ENCODE data around the gene VSTM2A.
"Not testable (repeated sequence)": the region's sequence is repeated elsewhere in the genome, so short reads cannot be mapped to it uniquely, and the experiment has no call there.

The VSTM2A gene

DNA sequence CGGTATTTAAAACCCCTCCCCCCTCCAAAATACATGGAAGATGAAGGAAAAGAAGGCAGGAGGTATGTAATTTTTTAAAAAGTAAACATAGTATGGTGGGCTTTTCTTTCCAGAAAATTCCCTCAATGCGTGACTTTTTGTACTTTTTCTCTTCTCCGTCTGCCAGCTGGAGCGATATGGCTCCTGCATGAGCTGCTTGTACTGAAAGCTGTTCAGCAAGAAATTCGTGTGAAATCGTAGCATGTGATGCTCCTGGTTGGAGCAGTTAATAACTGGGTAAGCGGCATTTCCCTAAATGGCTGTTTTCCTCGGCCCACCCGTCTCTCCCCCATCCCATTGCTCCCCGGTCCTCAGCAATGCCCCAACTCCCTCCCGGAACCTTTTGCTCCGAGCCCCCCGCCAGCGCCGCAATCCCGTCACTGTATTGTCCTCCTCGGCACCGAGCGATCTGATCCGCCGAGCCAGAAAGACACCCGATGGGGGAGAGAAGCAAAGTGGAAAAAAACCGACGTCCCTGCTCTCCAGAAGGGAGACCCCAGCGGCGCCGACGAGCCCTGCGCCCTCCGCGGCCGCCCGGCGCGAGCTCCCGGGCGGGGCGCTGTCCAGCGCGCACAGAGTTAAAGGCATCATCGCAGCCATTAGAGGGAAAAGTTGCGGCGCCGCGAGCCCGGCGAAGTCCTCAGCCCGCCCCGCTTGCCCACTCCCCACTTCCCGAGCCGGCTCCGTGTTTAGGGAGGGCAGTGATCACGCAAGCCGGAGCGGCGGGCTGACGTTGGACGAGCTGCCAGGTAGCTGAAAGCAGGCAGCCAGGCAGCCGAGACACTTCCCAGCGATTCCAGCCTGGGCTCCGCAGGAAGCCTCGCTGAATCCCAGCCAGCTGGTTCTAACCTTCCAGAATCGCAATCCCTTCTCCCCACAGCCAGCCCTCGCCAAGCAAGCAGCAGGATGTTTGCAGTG is at the start of gene VSTM2A:
Gene VSTM2A (plus strand): TSS at position 707 of the 957 bp plus-strand sequence. CDS start 356 bp downstream, outside the sequence.
- DNase-seq (ENCODE audit: low spot score) = peak; percentile 83

DNA sequence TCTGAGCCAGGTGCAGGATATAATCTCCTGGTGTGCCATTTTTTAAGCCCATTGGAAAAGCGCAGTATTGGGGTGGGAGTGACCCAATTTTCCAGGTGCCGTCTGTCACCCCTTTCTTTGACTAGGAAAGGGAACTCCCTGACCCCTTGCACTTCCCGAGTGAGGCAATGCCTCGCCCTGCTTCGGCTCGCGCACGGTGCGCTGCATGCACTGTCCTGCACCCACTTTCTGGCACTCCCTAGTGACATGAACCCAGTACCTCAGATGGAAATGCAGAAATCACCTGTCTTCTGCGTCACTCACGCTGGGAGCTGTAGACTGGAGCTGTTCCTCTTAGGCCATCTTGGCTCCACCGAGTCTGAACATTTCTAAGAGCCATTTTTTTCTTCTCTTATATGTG is 37.6 kb upstream of the VSTM2A start:
- not testable (repeated sequence) for DNase-seq (ENCODE audit: low spot score)

- DNase-seq (ENCODE audit: low spot score) = no peak
These were observed 12.6 kb upstream of the VSTM2A start for GRCh38 chr7:54529568-54529967.

DNA sequence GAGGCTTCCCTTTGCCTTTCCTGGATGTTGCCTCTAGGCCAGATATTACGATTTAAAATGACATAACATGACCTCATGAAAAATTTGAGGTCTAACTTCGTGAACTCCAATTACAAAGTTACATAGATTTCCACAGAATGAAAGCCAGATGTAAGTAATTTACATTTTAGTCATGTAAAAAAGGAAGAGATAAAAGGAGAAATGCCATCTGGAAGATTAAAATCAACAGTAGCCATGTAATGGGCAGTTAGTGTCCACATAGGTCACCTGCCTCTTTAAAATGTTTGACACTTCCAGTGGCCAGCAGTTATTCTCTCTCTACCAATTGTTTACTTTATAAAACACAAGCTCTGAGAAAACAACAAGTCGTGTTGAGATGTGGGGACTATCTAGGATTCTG is 4.1 kb upstream of the VSTM2A start:
- no peak for DNase-seq (ENCODE audit: low spot score)

DNA sequence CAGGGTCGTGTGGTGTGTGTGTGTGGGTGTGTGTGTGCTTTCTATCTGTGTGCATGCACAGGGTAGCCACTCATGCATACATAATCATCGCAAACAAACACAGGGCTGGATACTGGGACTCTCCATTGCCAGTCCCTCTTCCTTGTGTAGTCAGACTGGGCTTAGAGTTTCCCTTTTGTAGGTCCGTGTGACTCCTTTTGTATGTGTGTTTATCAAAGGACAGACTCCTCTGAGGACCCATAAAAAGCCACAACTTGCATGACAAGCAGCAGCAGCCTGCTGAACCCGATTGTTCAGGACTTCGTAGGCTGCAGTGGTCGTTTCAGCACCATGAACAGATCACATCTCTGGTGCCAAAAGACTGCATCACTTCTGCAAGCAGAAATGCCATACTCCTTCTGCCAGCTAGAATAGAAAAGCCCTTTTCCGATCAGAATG is 895 bp downstream of the VSTM2A start:
- peak; percentile 61 for DNase-seq (ENCODE audit: low spot score)

- DNase-seq (ENCODE audit: low spot score) = no peak
These were observed 2.0 kb downstream of the VSTM2A start for GRCh38 chr7:54544149-54544526.

DNA sequence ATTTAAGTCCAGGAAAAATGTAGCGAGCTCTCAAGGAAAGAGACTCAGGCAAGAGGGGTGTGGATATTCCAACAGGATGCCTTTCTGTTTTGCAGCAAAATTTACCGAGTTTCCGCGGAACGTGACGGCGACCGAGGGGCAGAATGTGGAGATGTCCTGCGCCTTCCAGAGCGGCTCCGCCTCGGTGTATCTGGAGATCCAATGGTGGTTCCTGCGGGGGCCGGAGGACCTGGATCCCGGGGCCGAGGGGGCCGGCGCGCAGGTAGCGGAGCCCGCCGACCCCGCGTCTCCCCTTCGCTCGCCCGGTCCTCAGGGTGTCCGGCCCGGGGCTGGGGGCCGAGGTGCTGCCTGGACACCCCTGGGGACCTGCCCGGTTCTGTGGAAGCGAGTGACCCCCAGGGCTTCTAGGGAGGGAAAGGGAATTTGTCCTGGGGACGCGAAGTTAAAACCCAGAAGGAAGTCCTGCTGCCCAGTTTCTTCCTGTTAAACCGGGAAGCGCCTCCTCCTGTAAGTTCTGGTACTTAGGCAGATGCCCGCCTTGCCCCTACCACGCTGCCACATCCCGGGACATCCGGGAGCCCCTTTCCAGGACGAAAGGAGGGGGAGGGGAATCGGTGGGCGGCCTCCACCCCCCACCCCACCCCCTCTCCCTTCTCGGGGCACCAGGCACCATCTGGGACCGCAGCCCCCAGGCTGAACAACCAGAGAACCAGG is 2.5 kb downstream of the VSTM2A start:
- DNase-seq (ENCODE audit: low spot score) = no peak

- no peak for DNase-seq (ENCODE audit: low spot score)
These were observed 3.0 kb downstream of the VSTM2A start for GRCh38 chr7:54545241-54545563.

GRCh38 chr7:54546081-54546985 is 4.2 kb downstream of the VSTM2A start:
- peak; percentile 86 for DNase-seq (ENCODE audit: low spot score)

DNA sequence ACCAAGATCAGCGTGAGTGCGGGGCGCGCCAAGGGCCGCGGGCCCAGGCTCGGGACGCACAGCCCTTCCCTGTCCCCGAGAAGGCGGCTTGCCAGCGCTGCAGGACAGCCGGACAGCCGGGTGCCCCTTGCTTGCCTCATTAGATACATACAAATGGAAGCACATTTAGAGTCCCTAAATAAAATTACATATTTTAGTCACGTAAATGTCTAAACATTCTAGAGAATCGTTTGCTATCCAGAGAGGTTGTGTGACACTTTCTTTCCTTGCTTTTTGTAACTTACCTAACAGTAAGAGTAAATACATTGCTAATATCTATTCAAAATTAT is 4.8 kb downstream of the VSTM2A start:
- no peak for DNase-seq (ENCODE audit: low spot score)

DNA sequence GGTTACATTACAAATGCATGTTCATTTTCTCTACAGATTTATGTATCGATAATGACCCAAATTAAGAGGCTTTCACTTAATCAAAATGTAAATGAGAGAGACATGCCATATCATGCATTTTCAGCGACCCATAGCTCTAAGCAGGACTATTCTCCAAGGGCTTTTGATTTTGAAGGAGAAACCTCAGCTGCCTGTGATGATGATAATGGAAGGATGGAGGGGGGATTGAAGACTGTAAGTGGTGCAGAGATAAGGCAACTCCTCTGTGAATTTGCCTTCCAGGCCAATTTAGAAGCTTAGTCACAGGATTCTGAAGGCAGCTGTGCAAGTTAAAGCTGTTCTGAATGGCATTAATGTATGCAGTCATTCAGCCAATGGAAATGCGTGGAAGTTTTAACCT is 8.3 kb downstream of the VSTM2A start:
- DNase-seq (ENCODE audit: low spot score) = no peak

DNA sequence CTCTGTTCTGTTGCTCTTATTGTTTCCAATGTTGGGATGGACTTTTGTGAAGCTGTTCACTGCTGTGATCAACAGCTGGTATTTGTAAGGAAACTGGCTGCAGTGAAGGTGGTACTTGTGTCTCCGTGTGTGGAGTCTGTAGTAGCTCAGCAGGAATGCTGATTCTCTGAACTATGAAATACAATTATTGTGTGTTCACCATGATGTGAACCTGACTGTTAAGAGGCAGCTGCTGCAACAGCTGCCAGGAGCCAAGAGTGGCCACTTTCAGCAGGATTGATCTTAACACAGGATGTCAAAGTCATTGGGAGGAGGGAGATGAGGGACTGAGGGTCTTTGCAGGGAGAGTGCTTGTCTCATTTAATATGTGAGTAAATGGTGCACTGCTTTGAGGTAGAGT is 13.9 kb downstream of the VSTM2A start:
- DNase-seq (ENCODE audit: low spot score) = no peak

- no peak for DNase-seq (ENCODE audit: low spot score)
These were observed 17.2 kb downstream of the VSTM2A start for GRCh38 chr7:54559401-54559800.

DNA sequence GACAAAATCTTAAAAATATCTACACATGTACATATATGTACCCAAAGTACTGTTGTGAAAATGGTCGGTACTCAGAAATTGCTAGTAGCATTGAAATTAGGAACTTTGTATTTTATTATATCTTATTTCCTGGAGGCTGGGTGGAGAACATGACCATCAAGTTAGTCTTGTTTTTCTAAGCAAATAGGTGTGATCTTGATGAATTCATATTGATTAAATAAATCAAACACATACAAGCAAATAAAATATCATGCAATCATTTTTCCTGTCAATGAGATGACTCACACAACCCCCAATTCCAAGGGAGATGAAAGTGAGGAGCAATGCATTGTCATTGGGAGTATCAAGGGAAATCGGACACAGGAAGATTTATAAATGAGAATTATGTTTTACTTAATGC is 18.0 kb downstream of the VSTM2A start:
- no peak for DNase-seq (ENCODE audit: low spot score)

GRCh38 chr7:54560723-54561122 is 18.5 kb downstream of the VSTM2A start:
- DNase-seq (ENCODE audit: low spot score) = no peak

DNA sequence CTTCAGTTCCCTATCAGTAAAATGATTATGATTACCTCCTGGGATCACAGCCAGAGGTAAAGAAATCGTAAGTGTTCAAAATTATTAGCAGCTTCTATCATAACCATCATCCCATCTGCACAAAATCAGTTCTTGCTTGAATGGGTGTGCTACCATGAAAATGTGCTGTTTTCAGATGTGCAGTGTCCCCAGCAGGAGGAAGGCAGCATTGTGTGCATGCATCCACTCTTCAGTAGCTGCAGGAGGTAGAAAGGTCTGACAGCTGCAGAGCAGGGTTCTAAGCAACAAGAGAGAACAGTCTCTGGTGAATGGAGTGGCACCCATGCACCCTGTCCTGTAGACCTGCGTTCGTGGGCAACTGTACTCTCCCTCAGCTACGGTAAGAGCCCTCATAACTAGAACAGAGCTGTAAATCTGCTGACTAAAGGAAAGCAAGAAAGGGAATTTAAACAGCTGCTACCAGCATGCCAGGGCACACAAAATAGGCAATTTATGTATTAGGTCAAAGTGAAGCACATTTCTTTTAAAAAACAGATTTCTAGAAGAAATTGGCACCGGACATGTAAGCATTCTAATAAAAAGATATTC is 21.2 kb downstream of the VSTM2A start:
- DNase-seq (ENCODE audit: low spot score) = no peak

DNA sequence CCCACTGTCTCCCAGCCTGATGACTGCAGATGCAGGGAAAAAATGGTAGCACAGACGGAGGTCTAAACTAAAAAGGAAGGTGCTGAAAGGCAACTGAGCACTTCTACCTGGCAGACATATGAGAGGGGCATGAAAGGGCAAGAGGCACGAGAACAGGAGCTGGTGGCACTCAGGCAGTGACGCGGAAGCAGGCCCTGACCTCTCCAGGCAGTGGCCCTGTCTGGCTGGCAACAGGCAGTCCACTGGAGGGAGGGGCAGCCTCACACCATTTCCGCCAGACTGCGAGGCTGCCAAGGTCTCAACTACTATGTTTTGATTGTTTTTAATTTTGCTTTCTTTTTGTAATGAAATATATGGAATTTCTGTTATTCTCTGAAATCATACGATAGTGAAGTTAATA is 23.3 kb downstream of the VSTM2A start:
- no peak for DNase-seq (ENCODE audit: low spot score)

- no peak for DNase-seq (ENCODE audit: low spot score)
These were observed 39.3 kb downstream of the VSTM2A start for GRCh38 chr7:54581511-54581910.

DNA sequence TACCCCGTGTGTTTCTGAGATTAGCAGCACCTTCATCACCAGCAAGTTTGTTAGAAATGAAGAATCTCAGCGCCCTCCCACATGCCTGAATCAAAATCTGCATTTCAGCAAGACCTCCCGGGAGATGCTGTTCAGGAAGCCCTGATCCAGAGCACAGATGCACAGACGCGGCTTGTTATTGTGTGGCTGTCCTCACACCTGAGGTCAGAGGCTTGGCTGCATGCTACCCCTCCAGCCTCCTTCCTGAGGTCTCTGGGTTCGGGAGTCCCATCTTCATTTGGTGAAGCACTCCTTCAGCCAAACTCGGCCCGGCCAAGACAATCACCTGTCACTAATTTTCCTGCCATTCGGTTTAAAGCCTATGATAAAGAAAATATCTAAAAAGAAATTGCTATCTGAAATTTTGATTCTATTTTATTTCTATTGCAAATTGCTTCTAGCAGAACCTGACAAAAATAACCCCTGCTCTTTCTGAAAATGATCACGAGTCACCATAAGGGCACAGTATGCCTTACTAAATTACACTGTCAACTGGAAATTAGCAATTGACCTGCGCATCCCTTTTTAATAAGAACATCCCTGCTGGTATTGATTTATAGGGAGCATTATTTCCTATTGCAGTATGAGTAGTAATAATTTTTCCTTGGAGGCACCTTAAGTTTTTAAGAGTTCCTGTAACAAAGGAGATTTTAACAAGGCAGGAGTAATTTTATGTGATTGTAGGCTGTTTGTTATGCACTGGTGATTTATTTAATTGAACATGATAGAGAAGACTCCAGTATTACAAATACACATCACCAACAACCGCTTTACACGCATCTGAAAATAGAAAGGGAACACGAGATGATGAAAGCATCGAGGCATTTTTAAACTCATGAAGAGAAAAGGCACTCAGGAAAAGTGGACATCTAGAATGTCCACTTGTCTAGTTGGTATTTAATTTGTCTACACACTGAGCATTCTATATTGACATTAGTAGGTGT is 49.5 kb downstream of the VSTM2A start:
- DNase-seq (ENCODE audit: low spot score) = no peak

- DNase-seq (ENCODE audit: low spot score) = no peak
These were observed 54.6 kb downstream of the VSTM2A start for GRCh38 chr7:54596747-54597146.

DNA sequence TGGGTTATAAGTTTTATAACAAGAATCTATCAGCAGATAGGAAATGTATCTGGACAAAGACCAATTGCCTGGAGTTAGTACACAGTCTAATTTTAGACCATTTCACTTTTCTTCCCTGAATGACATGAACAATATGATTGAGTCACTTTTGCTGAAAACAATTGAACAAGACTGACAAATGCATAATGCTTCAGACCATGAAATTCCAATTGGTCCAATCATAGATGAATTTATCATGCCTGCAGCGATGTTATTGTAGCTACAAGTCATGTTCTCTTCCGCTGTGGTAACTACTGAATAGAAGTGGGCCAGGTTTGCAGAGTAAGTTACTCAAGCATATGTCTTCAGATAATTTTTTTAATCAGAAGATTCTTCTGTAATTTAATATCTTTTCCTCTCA is 73.4 kb downstream of the VSTM2A start:
- no peak for DNase-seq (ENCODE audit: low spot score)

Data from ecto neural progenitor cell (in vitro differentiated cells).